Measurements from ENCODE around the gene MOCOS.

The MOCOS gene

GRCh38 chr18:36275561-36275960 is 88.3 kb downstream of the MOCOS start:
- ChIA-PET POLR2A (no interaction called here), CTCF (interaction anchor here (0.7 kb wide), 1 partner anchor 33 kb away, joined by 5 read pairs; no protein-coding TSS in a partner anchor)
- Histone ChIP-seq H3K9me3 (ENCODE audit: control insufficient read depth, insufficient read depth, low read depth, low read length) (no peaks in the 10 kb centered on the region), H3K4me1 (ENCODE audit: control insufficient read depth, insufficient read depth, low read length) (no peaks in the 10 kb centered on the region), H3K27ac (ENCODE audit: extremely low read depth, low read depth, low read length) (no peak overlapping the region), H3K4me3 (ENCODE audit: low read depth, low read length) (no peak overlapping the region), H3K36me3 (ENCODE audit: control insufficient read depth in 2 of 2, insufficient read depth in 1 of 2, low read length in 2 of 2) (no peaks in the 10 kb centered on the region)
- no peak for TF ChIP-seq ZIC2 (tag by site-specific recombination; IDR thresholded peaks at IDR 0.05)
- peak; percentile 77 for TF ChIP-seq REST (tag by site-specific recombination; IDR thresholded peaks at IDR 0.05)

GRCh38 chr18:36279001-36279400 is 91.7 kb downstream of the MOCOS start:
- no peaks in the 10 kb centered on the region for H3K9me3 ChIP-seq (ENCODE audit: control insufficient read depth, insufficient read depth, low read depth, low read length)
- H3K27ac ChIP-seq (ENCODE audit: extremely low read depth, low read depth, low read length) = no peak overlapping the region
- H3K36me3 ChIP-seq (ENCODE audit: control insufficient read depth in 2 of 2, insufficient read depth in 1 of 2, low read length in 2 of 2) = no peaks in the 10 kb centered on the region
- no peak overlapping the region for H3K4me3 ChIP-seq (ENCODE audit: low read depth, low read length)
- TF ChIP-seq KLF7 (tag by site-specific recombination; IDR thresholded peaks at IDR 0.05; ENCODE audit: borderline replicate concordance) (no peak), SP7 (tag by site-specific recombination; IDR thresholded peaks at IDR 0.05) (no peak), ZNF600 (tag by site-specific recombination; IDR thresholded peaks at IDR 0.05) (no peak)
- CTCF ChIA-PET = interaction anchor here (0.7 to 10.0 kb wide), 6 partner anchors 8 to 523 kb away, joined by 3 to 181 read pairs (median 4); no protein-coding TSS in a partner anchor
- H3K4me1 ChIP-seq (ENCODE audit: control insufficient read depth, insufficient read depth, low read length) = no peaks in the 10 kb centered on the region
- POLR2A ChIA-PET = no interaction called here

GRCh38 chr18:36281936-36282335 is 94.6 kb downstream of the MOCOS start:
- Histone ChIP-seq H3K4me1 (ENCODE audit: control insufficient read depth, insufficient read depth, low read length) (no peaks in the 10 kb centered on the region), H3K4me3 (ENCODE audit: low read depth, low read length) (no peak overlapping the region), H3K36me3 (ENCODE audit: control insufficient read depth in 2 of 2, insufficient read depth in 1 of 2, low read length in 2 of 2) (no peaks in the 10 kb centered on the region), H3K27ac (ENCODE audit: extremely low read depth, low read depth, low read length) (no peak overlapping the region), H3K9me3 (ENCODE audit: control insufficient read depth, insufficient read depth, low read depth, low read length) (no peaks in the 10 kb centered on the region)
- ChIA-PET CTCF (interaction anchor here (0.6 to 10.0 kb wide), 10 partner anchors 15 to 620 kb away, joined by 3 to 181 read pairs (median 5); no protein-coding TSS in a partner anchor), POLR2A (interaction anchor here (0.5 kb wide), 1 partner anchor 819 kb away, joined by 3 read pairs; no protein-coding TSS in a partner anchor)
- TF ChIP-seq ZNF488 (tag by site-specific recombination; IDR thresholded peaks at IDR 0.05) (no peak), ZNF654 (tag by site-specific recombination; IDR thresholded peaks at IDR 0.05; ENCODE audit: low read depth) (0 out of 2 replicates have a peak, but pooled peaks have one; percentile 10), ZBTB6 (tag by site-specific recombination; IDR thresholded peaks at IDR 0.05) (no peak), SALL2 (tag by site-specific recombination; IDR thresholded peaks at IDR 0.05; ENCODE audit: borderline replicate concordance) (no peak), ZNF138 (tag by site-specific recombination; IDR thresholded peaks at IDR 0.05; ENCODE audit: borderline replicate concordance) (no peak), CTCF (tag by site-specific recombination; IDR thresholded peaks at IDR 0.05) (peak; percentile 63), ZNF610 (tag by site-specific recombination; IDR thresholded peaks at IDR 0.05; ENCODE audit: borderline replicate concordance) (no peak), ZNF596 (tag by site-specific recombination; IDR thresholded peaks at IDR 0.05) (no peak), BCL11A (tag by site-specific recombination; IDR thresholded peaks at IDR 0.05; ENCODE audit: low read depth) (no peak), ZNF248 (tag by site-specific recombination; IDR thresholded peaks at IDR 0.05) (no peak), ZNF571 (tag by site-specific recombination; IDR thresholded peaks at IDR 0.05) (no peak), ZNF211 (tag by site-specific recombination; IDR thresholded peaks at IDR 0.05; ENCODE audit: low read depth) (no peak)
